K562 (cell line): ENCODE results near the gene C16orf86. TPM values are rescaled to one million over a fixed set of nuclear protein-coding genes. Genes with fewer than 3 reads are reported as not detected.
A peak's percentile ranks its signal among the peaks of the same experiment; 100 is the strongest.

ENCODE experiments used
- MEIS2 ChIP-seq: fragments of 450-650 bp; IDR thresholded peaks from 2 replicates; pipeline ENCODE4 v1.6.1; 2014; ENCODE audit warnings: mild to moderate bottlenecking; ENCODE audit not compliant: partially characterized antibody
- PCBP1 ChIP-seq: fragments of 200-400 bp; formaldehyde crosslinking; IDR thresholded peaks from 2 replicates; pipeline ENCODE4 v1.6.1; 2018; ENCODE audit warnings: mild to moderate bottlenecking, low read depth, low read length; ENCODE audit not compliant: poor library complexity, severe bottlenecking
- polyA plus RNA-seq, 8 experiments: library from polyadenylated mRNA; depleted of rRNA in 4 of 8; stranded (reverse) in 5 of 8; unstranded in 3 of 8; fragments of >200 nt; fragmentation: Nextera tagmentation in 2 of 8; fragmentation: Illumina TruSeq in 1 of 8; extraction: Ambion mirVana in 2 of 8; extraction: Trizol in 1 of 8; gene quantifications; 2 replicates each; pipeline versions ENCODE4 v1.2.1 to v1.2.3, GENCODE V29; 2011 to 2014; ENCODE audit warnings: inconsistent platforms in 1 of 8, missing spikeins in 1 of 8
- total RNA-seq, 7 experiments: library from RNA; depleted of rRNA in 6 of 7; stranded (reverse); fragments of >200 nt in 6 of 7; fragmentation: Illumina TruSeq in 2 of 7; extraction: Trizol in 2 of 7; gene quantifications; 2 replicates each; pipeline versions ENCODE4 v1.2.1 to v1.2.3, GENCODE V29; 2011 to 2021; ENCODE audit warnings: low replicate concordance in 1 of 7
- TF ChIP-seq, protein P1 (sequence below): fragments of 450-650 bp; IDR thresholded peaks from 2 replicates; pipeline ENCODE4 v1.6.1; 2016; ENCODE audit warnings: mild to moderate bottlenecking, moderate library complexity
- TF ChIP-seq, protein P2 (sequence below), 2 experiments: fragments of 450-650 bp in 1 of 2; IDR thresholded peaks; 2 replicates each; pipeline ENCODE4 v1.6.1; 2011 to 2017; ENCODE audit warnings: low read depth in 2 of 2, antibody characterized with exemption in 1 of 2, borderline replicate concordance in 1 of 2, low read length in 1 of 2, mild to moderate bottlenecking in 1 of 2, mixed read lengths in 1 of 2; ENCODE audit not compliant: control insufficient read depth in 1 of 2

C16orf86 gene
- total and polyA plus RNA-seq, 9 of the 15 experiments (the other 6 are each of a cell fraction or from before 2014, with no cell fraction given): 0.13 to 1.2 (median 0.27) TPM; not detected in 3

DNA sequence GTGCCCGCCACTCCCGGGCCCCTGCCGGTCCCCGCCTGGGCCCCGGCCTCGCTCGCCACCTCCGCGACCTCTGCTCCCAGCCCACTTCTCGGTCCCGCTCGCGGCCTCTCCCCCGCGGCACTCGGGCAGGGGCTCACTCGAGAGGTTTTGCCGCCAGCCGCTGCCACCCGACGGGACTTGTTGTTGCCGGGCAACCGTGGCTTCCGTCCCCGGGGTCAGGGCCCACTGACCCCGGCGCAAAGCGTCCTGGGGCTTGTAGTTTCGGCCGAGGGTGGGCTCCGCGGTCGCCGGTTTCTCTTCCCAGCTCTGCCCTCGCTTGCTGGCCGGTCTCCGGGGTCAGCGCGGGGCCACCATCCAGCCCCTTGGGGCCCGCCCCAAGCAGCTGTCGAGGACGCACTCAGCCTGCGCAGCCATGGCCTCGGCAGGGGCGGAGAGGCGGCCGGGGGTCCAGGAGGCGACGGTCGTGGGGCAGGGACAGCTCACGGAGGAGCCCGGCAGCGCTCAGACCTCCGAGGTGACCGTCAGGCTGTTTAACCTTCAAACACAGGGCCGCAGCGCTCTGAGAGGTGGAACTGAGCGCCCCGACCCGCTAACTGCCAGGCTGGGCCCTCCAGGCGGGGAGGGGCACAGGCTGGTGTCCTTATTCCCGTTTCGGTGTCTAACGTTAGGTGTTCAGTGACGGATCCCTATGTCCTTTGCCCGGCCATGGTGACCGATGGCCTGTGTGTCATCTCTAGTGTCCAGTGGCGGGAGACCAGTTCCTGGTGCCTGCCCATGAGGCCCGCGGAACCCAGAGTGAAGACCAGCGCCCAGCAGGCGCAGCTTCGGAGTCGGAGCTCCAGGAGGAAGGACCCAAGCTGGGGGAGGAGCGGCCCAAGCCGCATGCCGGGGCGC lies at the start of gene C16orf86, which contains the start of gene ENKD1 (continued):
- TF ChIP-seq, protein P1, sequence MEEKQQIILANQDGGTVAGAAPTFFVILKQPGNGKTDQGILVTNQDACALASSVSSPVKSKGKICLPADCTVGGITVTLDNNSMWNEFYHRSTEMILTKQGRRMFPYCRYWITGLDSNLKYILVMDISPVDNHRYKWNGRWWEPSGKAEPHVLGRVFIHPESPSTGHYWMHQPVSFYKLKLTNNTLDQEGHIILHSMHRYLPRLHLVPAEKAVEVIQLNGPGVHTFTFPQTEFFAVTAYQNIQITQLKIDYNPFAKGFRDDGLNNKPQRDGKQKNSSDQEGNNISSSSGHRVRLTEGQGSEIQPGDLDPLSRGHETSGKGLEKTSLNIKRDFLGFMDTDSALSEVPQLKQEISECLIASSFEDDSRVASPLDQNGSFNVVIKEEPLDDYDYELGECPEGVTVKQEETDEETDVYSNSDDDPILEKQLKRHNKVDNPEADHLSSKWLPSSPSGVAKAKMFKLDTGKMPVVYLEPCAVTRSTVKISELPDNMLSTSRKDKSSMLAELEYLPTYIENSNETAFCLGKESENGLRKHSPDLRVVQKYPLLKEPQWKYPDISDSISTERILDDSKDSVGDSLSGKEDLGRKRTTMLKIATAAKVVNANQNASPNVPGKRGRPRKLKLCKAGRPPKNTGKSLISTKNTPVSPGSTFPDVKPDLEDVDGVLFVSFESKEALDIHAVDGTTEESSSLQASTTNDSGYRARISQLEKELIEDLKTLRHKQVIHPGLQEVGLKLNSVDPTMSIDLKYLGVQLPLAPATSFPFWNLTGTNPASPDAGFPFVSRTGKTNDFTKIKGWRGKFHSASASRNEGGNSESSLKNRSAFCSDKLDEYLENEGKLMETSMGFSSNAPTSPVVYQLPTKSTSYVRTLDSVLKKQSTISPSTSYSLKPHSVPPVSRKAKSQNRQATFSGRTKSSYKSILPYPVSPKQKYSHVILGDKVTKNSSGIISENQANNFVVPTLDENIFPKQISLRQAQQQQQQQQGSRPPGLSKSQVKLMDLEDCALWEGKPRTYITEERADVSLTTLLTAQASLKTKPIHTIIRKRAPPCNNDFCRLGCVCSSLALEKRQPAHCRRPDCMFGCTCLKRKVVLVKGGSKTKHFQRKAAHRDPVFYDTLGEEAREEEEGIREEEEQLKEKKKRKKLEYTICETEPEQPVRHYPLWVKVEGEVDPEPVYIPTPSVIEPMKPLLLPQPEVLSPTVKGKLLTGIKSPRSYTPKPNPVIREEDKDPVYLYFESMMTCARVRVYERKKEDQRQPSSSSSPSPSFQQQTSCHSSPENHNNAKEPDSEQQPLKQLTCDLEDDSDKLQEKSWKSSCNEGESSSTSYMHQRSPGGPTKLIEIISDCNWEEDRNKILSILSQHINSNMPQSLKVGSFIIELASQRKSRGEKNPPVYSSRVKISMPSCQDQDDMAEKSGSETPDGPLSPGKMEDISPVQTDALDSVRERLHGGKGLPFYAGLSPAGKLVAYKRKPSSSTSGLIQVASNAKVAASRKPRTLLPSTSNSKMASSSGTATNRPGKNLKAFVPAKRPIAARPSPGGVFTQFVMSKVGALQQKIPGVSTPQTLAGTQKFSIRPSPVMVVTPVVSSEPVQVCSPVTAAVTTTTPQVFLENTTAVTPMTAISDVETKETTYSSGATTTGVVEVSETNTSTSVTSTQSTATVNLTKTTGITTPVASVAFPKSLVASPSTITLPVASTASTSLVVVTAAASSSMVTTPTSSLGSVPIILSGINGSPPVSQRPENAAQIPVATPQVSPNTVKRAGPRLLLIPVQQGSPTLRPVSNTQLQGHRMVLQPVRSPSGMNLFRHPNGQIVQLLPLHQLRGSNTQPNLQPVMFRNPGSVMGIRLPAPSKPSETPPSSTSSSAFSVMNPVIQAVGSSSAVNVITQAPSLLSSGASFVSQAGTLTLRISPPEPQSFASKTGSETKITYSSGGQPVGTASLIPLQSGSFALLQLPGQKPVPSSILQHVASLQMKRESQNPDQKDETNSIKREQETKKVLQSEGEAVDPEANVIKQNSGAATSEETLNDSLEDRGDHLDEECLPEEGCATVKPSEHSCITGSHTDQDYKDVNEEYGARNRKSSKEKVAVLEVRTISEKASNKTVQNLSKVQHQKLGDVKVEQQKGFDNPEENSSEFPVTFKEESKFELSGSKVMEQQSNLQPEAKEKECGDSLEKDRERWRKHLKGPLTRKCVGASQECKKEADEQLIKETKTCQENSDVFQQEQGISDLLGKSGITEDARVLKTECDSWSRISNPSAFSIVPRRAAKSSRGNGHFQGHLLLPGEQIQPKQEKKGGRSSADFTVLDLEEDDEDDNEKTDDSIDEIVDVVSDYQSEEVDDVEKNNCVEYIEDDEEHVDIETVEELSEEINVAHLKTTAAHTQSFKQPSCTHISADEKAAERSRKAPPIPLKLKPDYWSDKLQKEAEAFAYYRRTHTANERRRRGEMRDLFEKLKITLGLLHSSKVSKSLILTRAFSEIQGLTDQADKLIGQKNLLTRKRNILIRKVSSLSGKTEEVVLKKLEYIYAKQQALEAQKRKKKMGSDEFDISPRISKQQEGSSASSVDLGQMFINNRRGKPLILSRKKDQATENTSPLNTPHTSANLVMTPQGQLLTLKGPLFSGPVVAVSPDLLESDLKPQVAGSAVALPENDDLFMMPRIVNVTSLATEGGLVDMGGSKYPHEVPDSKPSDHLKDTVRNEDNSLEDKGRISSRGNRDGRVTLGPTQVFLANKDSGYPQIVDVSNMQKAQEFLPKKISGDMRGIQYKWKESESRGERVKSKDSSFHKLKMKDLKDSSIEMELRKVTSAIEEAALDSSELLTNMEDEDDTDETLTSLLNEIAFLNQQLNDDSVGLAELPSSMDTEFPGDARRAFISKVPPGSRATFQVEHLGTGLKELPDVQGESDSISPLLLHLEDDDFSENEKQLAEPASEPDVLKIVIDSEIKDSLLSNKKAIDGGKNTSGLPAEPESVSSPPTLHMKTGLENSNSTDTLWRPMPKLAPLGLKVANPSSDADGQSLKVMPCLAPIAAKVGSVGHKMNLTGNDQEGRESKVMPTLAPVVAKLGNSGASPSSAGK: no peak
- TF ChIP-seq PCBP1: peak; percentile 46
- TF ChIP-seq, protein P2, sequence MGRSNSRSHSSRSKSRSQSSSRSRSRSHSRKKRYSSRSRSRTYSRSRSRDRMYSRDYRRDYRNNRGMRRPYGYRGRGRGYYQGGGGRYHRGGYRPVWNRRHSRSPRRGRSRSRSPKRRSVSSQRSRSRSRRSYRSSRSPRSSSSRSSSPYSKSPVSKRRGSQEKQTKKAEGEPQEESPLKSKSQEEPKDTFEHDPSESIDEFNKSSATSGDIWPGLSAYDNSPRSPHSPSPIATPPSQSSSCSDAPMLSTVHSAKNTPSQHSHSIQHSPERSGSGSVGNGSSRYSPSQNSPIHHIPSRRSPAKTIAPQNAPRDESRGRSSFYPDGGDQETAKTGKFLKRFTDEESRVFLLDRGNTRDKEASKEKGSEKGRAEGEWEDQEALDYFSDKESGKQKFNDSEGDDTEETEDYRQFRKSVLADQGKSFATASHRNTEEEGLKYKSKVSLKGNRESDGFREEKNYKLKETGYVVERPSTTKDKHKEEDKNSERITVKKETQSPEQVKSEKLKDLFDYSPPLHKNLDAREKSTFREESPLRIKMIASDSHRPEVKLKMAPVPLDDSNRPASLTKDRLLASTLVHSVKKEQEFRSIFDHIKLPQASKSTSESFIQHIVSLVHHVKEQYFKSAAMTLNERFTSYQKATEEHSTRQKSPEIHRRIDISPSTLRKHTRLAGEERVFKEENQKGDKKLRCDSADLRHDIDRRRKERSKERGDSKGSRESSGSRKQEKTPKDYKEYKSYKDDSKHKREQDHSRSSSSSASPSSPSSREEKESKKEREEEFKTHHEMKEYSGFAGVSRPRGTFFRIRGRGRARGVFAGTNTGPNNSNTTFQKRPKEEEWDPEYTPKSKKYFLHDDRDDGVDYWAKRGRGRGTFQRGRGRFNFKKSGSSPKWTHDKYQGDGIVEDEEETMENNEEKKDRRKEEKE (IDR thresholded peaks at IDR 0.05; ENCODE audit: borderline replicate concordance in 1 of 2, control insufficient read depth in 1 of 2, low read depth in 2 of 2, low read length in 1 of 2): no peak
- no peak for TF ChIP-seq MEIS2
